Measurements from ENCODE around the gene ABHD17B. TPM values are rescaled to one million over a fixed set of nuclear protein-coding genes. Genes with fewer than 3 reads are reported as not detected.

The ABHD17B gene
- total RNA-seq, 4 donors from 2014 or later: 11.5 to 67.2 (median 16.2) TPM

DNA sequence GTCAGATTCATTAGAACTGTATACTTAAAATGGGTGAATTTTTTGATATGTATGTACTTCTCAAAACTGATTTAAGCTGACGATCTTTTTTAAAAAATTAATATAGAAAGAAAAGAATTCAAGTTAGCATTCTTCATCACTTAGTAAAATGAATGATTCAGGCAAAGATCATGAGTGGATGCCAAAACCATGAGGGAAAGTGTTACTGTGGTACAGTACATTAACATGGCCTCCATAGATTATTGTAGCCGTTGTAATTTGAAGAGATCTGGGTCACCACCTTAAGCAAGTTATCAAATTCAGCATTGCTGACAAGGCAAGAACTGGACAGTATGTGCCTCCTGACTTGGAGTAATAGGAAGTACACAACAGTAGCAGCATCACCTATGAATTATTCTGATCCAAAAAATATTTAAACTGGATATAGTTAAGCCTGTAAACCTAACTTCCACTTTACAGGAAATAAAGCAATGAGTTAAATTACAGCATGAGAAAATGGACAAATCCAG is 30.1 kb upstream of the ABHD17B start:
- no peaks in the 10 kb centered on the region for H3K27me3 ChIP-seq
- H3K9me3 ChIP-seq: no peaks in the 10 kb centered on the region
- intact Hi-C loops (cut with DNase I; ENCODE audit: low total_unique reads): no loop called here
- H3K4me3 ChIP-seq: no peak overlapping the region
- DNase-seq: no peak
- TF ChIP-seq CTCF (IDR thresholded peaks at IDR 0.05): no peak
- H3K27ac ChIP-seq: no peak overlapping the region
- H3K4me1 ChIP-seq: no peaks in the 10 kb centered on the region
- H3K36me3 ChIP-seq: no peaks in the 10 kb centered on the region

DNA sequence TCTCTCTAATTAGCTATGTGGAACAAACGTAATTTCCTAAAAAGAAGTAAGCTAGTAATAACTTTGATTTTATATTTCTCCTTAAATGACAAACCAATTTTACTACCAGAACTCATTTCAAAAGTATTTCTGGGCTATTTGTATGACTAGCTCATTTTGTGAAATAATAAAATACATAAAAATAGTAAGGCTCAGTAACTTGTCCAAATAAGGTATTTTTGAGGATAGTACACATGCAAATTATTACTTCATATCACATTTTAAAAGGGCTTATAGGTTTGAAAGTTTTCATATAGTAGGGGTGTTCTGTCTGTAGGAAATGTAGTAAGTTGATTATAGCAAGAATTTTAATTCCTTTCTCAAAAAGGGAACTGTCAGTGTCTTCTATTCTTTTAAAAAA is 26.9 kb upstream of the ABHD17B start:
- Histone ChIP-seq H3K27me3 (no peaks in the 10 kb centered on the region), H3K4me1 (no peaks in the 10 kb centered on the region), H3K27ac (peak overlapping the region in 1 of 2 donors; percentile 61), H3K4me3 (peak overlapping the region in 1 of 2 donors; percentile 9), H3K9me3 (no peaks in the 10 kb centered on the region), H3K36me3 (no peaks in the 10 kb centered on the region)
- no peak for DNase-seq
- intact Hi-C loops (cut with DNase I; ENCODE audit: low total_unique reads): no loop called here
- no peak for TF ChIP-seq POLR2A (IDR thresholded peaks at IDR 0.05)
- TF ChIP-seq CTCF (IDR thresholded peaks at IDR 0.05): no peak

GRCh38 chr9:71937070-71937625 is 26.2 kb upstream of the ABHD17B start:
- intact Hi-C loops (cut with DNase I; ENCODE audit: low total_unique reads): no loop called here

DNA sequence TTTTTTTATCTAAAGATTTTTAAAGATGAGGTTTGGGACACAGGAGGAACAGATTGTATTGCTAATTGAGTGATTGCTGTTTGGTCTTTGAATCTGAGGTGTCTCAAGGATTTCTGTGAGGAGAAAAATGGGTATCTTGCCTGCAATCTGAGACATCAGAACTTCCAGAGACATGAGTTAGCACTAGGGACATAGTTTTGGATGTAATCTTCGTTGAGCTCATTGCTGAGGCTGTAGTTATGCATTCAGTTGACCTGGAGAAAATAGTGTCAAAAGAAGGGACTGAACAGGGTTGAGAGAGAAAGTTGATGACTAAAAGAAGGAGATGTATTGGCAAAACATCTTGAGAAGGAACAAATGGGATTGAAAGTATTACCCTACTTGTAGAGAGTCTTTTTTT is 25.1 kb upstream of the ABHD17B start:
- intact Hi-C loops (cut with DNase I; ENCODE audit: low total_unique reads): no loop called here
- no peak for DNase-seq
- Histone ChIP-seq H3K4me3 (no peak overlapping the region), H3K27me3 (no peaks in the 10 kb centered on the region), H3K36me3 (no peaks in the 10 kb centered on the region), H3K9me3 (no peaks in the 10 kb centered on the region), H3K4me1 (no peaks in the 10 kb centered on the region), H3K27ac (no peak overlapping the region)
- TF ChIP-seq POLR2A (IDR thresholded peaks at IDR 0.05): no peak
- no peak for TF ChIP-seq CTCF (IDR thresholded peaks at IDR 0.05)

More at GRCh38 chr9:71937070-71937625, 26.2 kb upstream of the ABHD17B start:
- no peaks in the 10 kb centered on the region for H3K27me3 ChIP-seq
- H3K9me3 ChIP-seq: no peaks in the 10 kb centered on the region
- TF ChIP-seq CTCF (IDR thresholded peaks at IDR 0.05) (no peak), POLR2A (IDR thresholded peaks at IDR 0.05) (no peak)
- no peak overlapping the region for H3K4me3 ChIP-seq
- no peaks in the 10 kb centered on the region for H3K4me1 ChIP-seq
- H3K36me3 ChIP-seq: no peaks in the 10 kb centered on the region
- no peak for DNase-seq
- H3K27ac ChIP-seq: peak overlapping the region in 1 of 2 donors; percentile 61

DNA sequence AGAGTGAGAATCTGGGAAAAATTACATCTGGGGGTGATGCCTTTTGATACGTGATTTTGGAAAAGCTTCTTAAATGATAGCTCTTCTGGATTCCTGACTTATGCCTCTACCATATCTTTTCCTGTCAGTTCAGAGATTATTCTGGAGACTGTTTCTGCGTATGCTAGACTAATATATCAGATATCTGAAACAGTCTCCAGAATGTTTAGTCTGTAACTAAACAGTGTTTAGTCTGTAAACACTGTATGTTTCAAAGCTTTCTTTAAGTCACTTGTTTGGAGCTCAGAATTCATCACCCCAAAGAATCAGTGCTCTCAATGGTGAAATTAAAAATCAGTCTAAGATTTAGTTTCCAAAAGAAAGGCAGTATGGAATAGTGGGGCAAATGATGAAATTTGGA is 20.2 kb upstream of the ABHD17B start:
- no peak for TF ChIP-seq POLR2A (IDR thresholded peaks at IDR 0.05)
- TF ChIP-seq CTCF (IDR thresholded peaks at IDR 0.05): no peak
- Histone ChIP-seq H3K36me3 (no peaks in the 10 kb centered on the region), H3K4me3 (no peak overlapping the region), H3K9me3 (no peaks in the 10 kb centered on the region), H3K27me3 (no peaks in the 10 kb centered on the region), H3K4me1 (no peaks in the 10 kb centered on the region), H3K27ac (no peak overlapping the region)
- intact Hi-C loops (cut with DNase I; ENCODE audit: low total_unique reads): no loop called here
- no peak for DNase-seq
